ENCODE results near the gene TSPAN5. TPM values are rescaled to one million over a fixed set of nuclear protein-coding genes. Genes with fewer than 3 reads are reported as not detected.

Gene TSPAN5
- total and polyA plus RNA-seq, 9 of the 15 experiments (the other 6 are each of a cell fraction or from before 2014, with no cell fraction given): 0.58 to 6.6 (median 0.73) TPM

DNA sequence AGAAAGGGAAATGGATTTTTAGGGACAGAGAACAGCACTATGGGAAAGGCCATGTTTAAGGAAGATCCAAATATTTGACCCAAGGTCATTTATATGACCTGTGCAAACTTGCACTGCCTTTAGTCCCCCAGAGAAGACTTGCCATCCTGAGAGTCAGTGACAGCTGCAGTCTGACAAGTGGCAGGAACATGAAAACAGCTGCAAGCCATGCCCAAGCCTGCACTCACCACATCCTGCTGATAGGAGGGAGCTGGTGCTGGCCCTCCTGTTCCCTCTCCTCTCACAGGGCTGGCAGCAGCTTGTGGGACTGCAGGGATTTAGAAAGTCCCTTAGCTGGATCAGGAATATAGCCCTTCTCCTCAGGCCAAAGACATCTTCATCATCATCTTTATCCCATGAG lies 209.5 kb downstream of the TSPAN5 start:
- BruUV-seq (replicated peaks): no TSS peak
- no peaks in the 10 kb centered on the region; a peak in 1 of 5 replicates for H3K4me1 ChIP-seq (replicated peaks in 1 of 2; ENCODE audit: control insufficient read depth in 2 of 2, insufficient read depth in 2 of 2, low read length in 2 of 2)
- no peaks in the 10 kb centered on the region for H3K9me1 ChIP-seq (ENCODE audit: control insufficient read depth, insufficient read depth, low read length)
- in situ Hi-C loops (cut with MboI) (no loop called here), intact Hi-C loops (cut with micrococcal nuclease) (no loop called here)
- TF ChIP-seq JUN (IDR thresholded peaks at IDR 0.05; ENCODE audit: borderline replicate concordance, low read depth, low read length): no peak
- no peak for TF ChIP-seq JUN (CRISPR knock-in tag; IDR thresholded peaks at IDR 0.05; ENCODE audit: borderline replicate concordance)
- TF ChIP-seq RBFOX2 (IDR thresholded peaks at IDR 0.05; ENCODE audit: low read depth, low read length): no peak
- TF ChIP-seq ZBTB17 (CRISPR knock-in tag; IDR thresholded peaks at IDR 0.05): no peak
- TF ChIP-seq POLR2B (IDR thresholded peaks at IDR 0.05; ENCODE audit: low read depth, partially characterized antibody): no peak
- TF ChIP-seq ZNF830 (CRISPR knock-in tag; IDR thresholded peaks at IDR 0.05): no peak
- TF ChIP-seq ZNF778 (CRISPR knock-in tag; IDR thresholded peaks at IDR 0.05): no peak
- no peak for TF ChIP-seq NRF1 (conservative IDR thresholded peaks at IDR 0.05 in 1 of 2, IDR thresholded peaks at IDR 0.05 in 1 of 2)
- ChIA-PET CTCF (ENCODE audit: low intra/inter-chr PET ratio) (no interaction called here), POLR2A (interaction anchor here (1.0 kb wide), 1 partner anchor 239 kb away, joined by 3 read pairs; no protein-coding TSS in a partner anchor)
- no peaks in the 10 kb centered on the region; the same call in 2 of the 3 replicates for H3K36me3 ChIP-seq (ENCODE audit: control insufficient read depth, insufficient read depth, low read length)
- H3K9ac ChIP-seq (ENCODE audit: insufficient read depth in 1 of 2, low read depth in 2 of 2, low read length in 2 of 2): no peak overlapping the region
- no peaks in the 10 kb centered on the region for H3K9me3 ChIP-seq (replicated peaks; ENCODE audit: control insufficient read depth, insufficient read depth, low read depth, low read length)
- H3K4me2 ChIP-seq (ENCODE audit: insufficient read depth, low read length): no peak overlapping the region
- no peak overlapping the region for H2AFZ ChIP-seq (ENCODE audit: low read depth, low read length)
- no peak overlapping the region for H3K4me3 ChIP-seq
- DNase-seq (ENCODE audit: extremely low read depth in 1 of 4, low spot score in 3 of 4): no peak
- ATAC-seq: no peak
- FAIRE-seq: no peak
- H3K79me2 ChIP-seq (ENCODE audit: control insufficient read depth, insufficient read depth, low read length): no peaks in the 10 kb centered on the region
- H3K27me3 ChIP-seq (ENCODE audit: control insufficient read depth in 2 of 2, insufficient read depth in 2 of 2, low read length in 2 of 2): no peaks in the 10 kb centered on the region
- H4K20me1 ChIP-seq (replicated peaks; ENCODE audit: control insufficient read depth, insufficient read depth, low read length): no peaks in the 10 kb centered on the region
- H3K27ac ChIP-seq (ENCODE audit: extremely low read depth, low read depth, low read length): no peak overlapping the region

All from K562 (cell line).